Heart left ventricle (tissue), 16 donors: ENCODE results near the gene SHC4. TPM values are rescaled to one million over a fixed set of nuclear protein-coding genes. Genes with fewer than 3 reads are reported as not detected.

Experiments
- ATAC-seq, 4 donors: fragments of 200-7000 bp; cut with Tn5 transposase; one replicate each; pipeline ENCODE4 v1.9.1; 2020 to 2022; ENCODE audit warnings: moderate library complexity in 4 of 4, mild to moderate bottlenecking in 3 of 4, moderate number of reproducible peaks in 1 of 4
- DNase-seq, 5 donors: peaks; one replicate each; pipeline ENCODE4 v3.0.0-alpha.2; 2020
- H3K27ac ChIP-seq, 12 donors: fragments of 200-600 bp; sonication (generic) in 4 of 12; one replicate each; pipeline versions ENCODE4 v1.5.0 to v1.8.0; 2016 to 2022; ENCODE audit warnings: mild to moderate bottlenecking in 2 of 12
- H3K27me3 ChIP-seq, 9 donors: fragments of 200-600 bp; sonication (generic) in 2 of 9; one replicate each; pipeline versions ENCODE4 v1.5.1 to v1.8.0; 2016 to 2022; ENCODE audit warnings: mild to moderate bottlenecking in 3 of 9
- H3K36me3 ChIP-seq, 9 donors: fragments of 200-600 bp; sonication (generic) in 2 of 9; one replicate each; pipeline versions ENCODE4 v1.5.0 to v1.8.0; 2018 to 2022; ENCODE audit warnings: mild to moderate bottlenecking in 2 of 9
- H3K4me1 ChIP-seq, 12 donors: fragments of 200-600 bp; sonication (generic) in 4 of 12; one replicate each; pipeline versions ENCODE4 v1.5.0 to v1.8.0; 2016 to 2022; ENCODE audit warnings: mild to moderate bottlenecking in 3 of 12
- H3K4me3 ChIP-seq, 12 donors: fragments of 200-600 bp; sonication (generic) in 4 of 12; one replicate each; pipeline versions ENCODE4 v1.5.0 to v1.8.0; 2017 to 2022; ENCODE audit warnings: mild to moderate bottlenecking in 9 of 12, moderate library complexity in 4 of 12
- H3K9me3 ChIP-seq, 12 donors: fragments of 200-600 bp; sonication (generic) in 4 of 12; one replicate each; pipeline versions ENCODE4 v1.5.0 to v1.8.0; 2016 to 2022; ENCODE audit warnings: mild to moderate bottlenecking in 1 of 12
- CTCF ChIP-seq, 12 donors: fragments of 200-600 bp; sonication (generic) in 4 of 12; IDR thresholded peaks; one replicate each; pipeline versions ENCODE4 v1.5.0 to v1.8.0; 2018 to 2022; ENCODE audit warnings: antibody characterized with exemption in 12 of 12, mild to moderate bottlenecking in 5 of 12
- POLR2A ChIP-seq, 2 donors: fragments of 450-650 bp; IDR thresholded peaks; one replicate each; pipeline ENCODE4 v1.6.1; 2017; ENCODE audit warnings: antibody characterized with exemption in 2 of 2, mild to moderate bottlenecking in 2 of 2, moderate library complexity in 2 of 2
- WGBS, 4 donors: extraction: QIAGEN DNeasy Blood & Tissue Kit in 2 of 4; methylation state at CpG; one replicate each; pipeline versions ENCODE4 v1.1.5 to v1.1.7; 2013 to 2018; 5-methylcytosine and 5-hydroxymethylcytosine counted together
- intact Hi-C, 10 donors: fragments of 100-400 bp; cut with DNase I; formaldehyde crosslinking; loops; one replicate each; pipeline versions ENCODE4 v1.11.1 to v1.14.2; 2022
- polyA plus RNA-seq, 2 donors: library from polyadenylated mRNA; stranded (reverse); fragments of 200-250 nt; gene quantifications; one replicate each; pipeline ENCODE4 v1.2.3, GENCODE V29; 2013
- total RNA-seq, 9 donors: library from RNA; depleted of rRNA in 2 of 9; stranded (reverse); fragments of >200 nt in 2 of 9; fragmentation: NEBNext Ultra II Directional in 3 of 9; extraction: Animal tissue kit (Norgen Biotek cat#: 25700) in 3 of 9; gene quantifications; one replicate each; pipeline versions ENCODE4 v1.1.0 to v1.2.4, GENCODE V29; 2016 to 2023
- donor health status: ischemic (EF 13 %, LVEDD 7.1; RV severe dilation, severe dysfunction).
- donor health status: healthy with polysubstance abuse.
- donor health status: DM: no; HTN: yes; CAD: no.
- donor health status: DM: no; HTN: no; CAD: no.
- donor health status: ischemic (EF 25% LVEDD 6.9; RV normal size, moderate dysfunction).
- donor health status: ischemic (EF 25% LVEDD 5.7; RV mildly dilated, moderate dysfunction).
- donor health status: healthy.
- donor health status: DM: yes; HTN: yes; CAD: no.
- donor health status: ischemic (EF 35%, LVEDD 5.7; RV mildly dilated, moderate dysfunction).
- donor health status: nonischemic (EF 11% LVEDD 7.7; RV severe dilation, severe dysfunction).
- donor health status: DM: yes; HTN: yes; CAD: no.
- donor health status: PGD.
- donor health status: ischemic (EF 29% LVEDD 5.4; RV normal size, mild dysfunction).
- donor health status: nonischemic (EF 23%, LVEDD 6.1; RV moderate dilation, normal function).

SHC4 gene
- total and polyA plus RNA-seq, 11 donors = 1.3 to 4.1 (median 2.2) TPM

GRCh38 chr15:48876057-48876456, 87.7 kb downstream of the SHC4 start:
- DNase-seq = no peak
- Histone ChIP-seq H3K27ac (no peak overlapping the region), H3K4me1 (peaks cover 0 to 25% (median 16%) of the 10 kb centered on the region in 12 donors), H3K9me3 (no peaks in the 10 kb centered on the region), H3K36me3 (peaks cover 0 to 9% (median 0%) of the 10 kb centered on the region in 9 donors), H3K27me3 (no peaks in the 10 kb centered on the region), H3K4me3 (no peak overlapping the region)
- no peak for TF ChIP-seq CTCF (IDR thresholded peaks at IDR 0.05)
- TF ChIP-seq POLR2A (IDR thresholded peaks at IDR 0.05) = no peak
- intact Hi-C loops = loop anchor here in 7 of 10 donors (5.0 to 10.0 kb wide), 7 partner anchors 86 to 1126 kb away; partner anchors contain the start of genes SHC4 (in 6 of the 7), FGF7 (in 2 of the 7) and COPS2 (in 1 of the 7)
- ATAC-seq = no peak
- 67 to 82% (median 72%) methylated on average over 3 of the region's 3 CpGs for WGBS, 4 donors

- peaks cover 0 to 25% (median 15%) of the 10 kb centered on the region in 12 donors for H3K4me1 ChIP-seq
- WGBS, 4 donors = 75 to 87% (median 76%) methylated on average over 2 of the region's 2 CpGs
- no peak overlapping the region for H3K4me3 ChIP-seq
- H3K27me3 ChIP-seq = no peaks in the 10 kb centered on the region
- no peaks in the 10 kb centered on the region for H3K9me3 ChIP-seq
- H3K27ac ChIP-seq = no peak overlapping the region
- H3K36me3 ChIP-seq = peaks cover 0 to 8% (median 0%) of the 10 kb centered on the region in 9 donors
- intact Hi-C loops = loop anchor here in 7 of 10 donors (5.0 to 10.0 kb wide), 7 partner anchors 87 to 1127 kb away; partner anchors contain the start of genes SHC4 (in 6 of the 7), FGF7 (in 2 of the 7) and COPS2 (in 1 of the 7)
- DNase-seq = no peak
- no peak for ATAC-seq
- TF ChIP-seq POLR2A (IDR thresholded peaks at IDR 0.05) = no peak
Observed at GRCh38 chr15:48875241-48875960, 88.3 kb downstream of the SHC4 start.

GRCh38 chr15:48872632-48873031, 91.1 kb downstream of the SHC4 start:
- 81 to 90% (median 87%) methylated on average over 2 of the region's 2 CpGs for WGBS, 4 donors
- Histone ChIP-seq H3K27me3 (no peaks in the 10 kb centered on the region), H3K27ac (no peak overlapping the region), H3K4me1 (peaks cover 0 to 15% (median 2%) of the 10 kb centered on the region in 12 donors), H3K4me3 (no peak overlapping the region), H3K9me3 (no peaks in the 10 kb centered on the region), H3K36me3 (no peaks in the 10 kb centered on the region)
- no peak for DNase-seq
- ATAC-seq = no peak
- TF ChIP-seq POLR2A (IDR thresholded peaks at IDR 0.05) = no peak
- no peak for TF ChIP-seq CTCF (IDR thresholded peaks at IDR 0.05)
- intact Hi-C loops = loop anchor here in 3 of 10 donors (10.0 kb wide), 2 partner anchors 92 to 552 kb away; partner anchors contain the start of genes FGF7 (in 2 of the 3) and SHC4 (in 1 of the 3)

- Histone ChIP-seq H3K36me3 (no peaks in the 10 kb centered on the region), H3K27me3 (no peaks in the 10 kb centered on the region), H3K4me1 (peaks cover 0 to 9% (median 0%) of the 10 kb centered on the region in 12 donors), H3K27ac (no peak overlapping the region), H3K4me3 (no peak overlapping the region), H3K9me3 (no peaks in the 10 kb centered on the region)
- ATAC-seq = no peak
- DNase-seq = no peak
- intact Hi-C loops = loop anchor here in 3 of 10 donors (10.0 kb wide), 2 partner anchors 93 to 553 kb away; partner anchors contain the start of genes FGF7 (in 2 of the 3) and SHC4 (in 1 of the 3)
- no peak for TF ChIP-seq CTCF (IDR thresholded peaks at IDR 0.05)
- no peak for TF ChIP-seq POLR2A (IDR thresholded peaks at IDR 0.05)
Observed at GRCh38 chr15:48871542-48871941, 92.2 kb downstream of the SHC4 start.
